Right ventricle myocardium superior (tissue), 1 donor: Measurements from ENCODE around the gene DAB1. TPM values are rescaled to one million over a fixed set of nuclear protein-coding genes. Genes with fewer than 3 reads are reported as not detected.

Experiments
- ATAC-seq: fragments of 200-7000 bp; cut with Tn5 transposase; one replicate; pipeline ENCODE4 v1.9.1; 2020; ENCODE audit warnings: mild to moderate bottlenecking; ENCODE audit not compliant: poor library complexity
- DNase-seq: peaks from one replicate; pipeline ENCODE4 v3.0.0-alpha.2; 2020
- intact Hi-C: fragments of 100-400 bp; cut with DNase I; formaldehyde crosslinking; loops from one replicate; pipeline ENCODE4 v1.11.2; 2022
- total RNA-seq: library from RNA; stranded (reverse); fragmentation: NEBNext Ultra II Directional; extraction: Animal tissue kit (Norgen Biotek cat#: 25700); gene quantifications from one replicate; pipeline ENCODE4 v1.2.1, GENCODE V29; 2021
- donor health status: DM: no; HTN: yes; CAD: no; lungs with severe emphysema.

DAB1 gene
- total RNA-seq, 1 donor from 2014 or later: 3.8 TPM

DNA sequence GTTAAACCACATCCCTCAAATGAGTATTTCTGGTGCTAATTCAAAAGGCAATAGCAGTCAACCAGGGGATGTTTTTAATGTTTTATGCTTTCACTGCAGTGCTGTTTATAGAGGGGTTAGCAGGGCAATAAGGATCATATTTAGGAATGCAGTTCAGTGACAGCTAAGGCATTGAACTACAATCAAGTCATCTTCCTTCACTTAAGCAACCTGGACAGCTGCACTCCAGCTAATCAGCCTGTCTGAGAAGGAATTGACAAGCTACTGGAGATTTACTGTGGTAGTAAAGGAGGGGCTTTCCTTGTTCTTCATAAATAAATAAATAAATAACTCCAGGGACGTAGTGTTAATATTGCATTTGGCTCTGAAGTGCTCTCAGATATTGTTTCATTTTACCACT lies 93.9 kb downstream of the DAB1 start:
- ATAC-seq (no peak), DNase-seq (no peak)
- intact Hi-C loops: no loop called here

DNA sequence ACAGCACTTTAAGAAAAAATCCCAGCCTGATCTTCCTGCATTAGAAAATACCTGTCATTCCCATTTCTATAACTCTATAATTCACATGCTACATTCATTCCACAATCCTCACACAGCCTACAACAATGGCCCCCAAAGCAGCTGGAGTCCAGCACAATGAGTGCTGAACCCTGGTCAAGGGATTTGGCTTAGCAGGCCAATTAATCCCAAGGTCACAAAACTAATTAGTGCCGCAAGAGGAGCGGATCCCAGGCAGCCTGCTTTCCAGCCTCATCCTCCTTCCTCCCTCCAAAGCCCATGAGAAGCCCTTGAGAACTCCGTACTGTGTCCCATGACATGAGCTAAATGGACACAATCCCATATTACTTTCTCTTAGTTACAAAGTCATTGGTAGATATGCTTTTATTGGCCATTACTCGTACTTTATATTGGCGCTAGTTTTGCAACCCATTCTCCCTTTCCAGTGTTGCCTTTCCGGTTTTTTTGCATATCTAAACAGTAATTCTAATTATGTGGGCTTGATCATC lies 94.8 kb downstream of the DAB1 start:
- ATAC-seq: no peak
- intact Hi-C loops: no loop called here
- no peak for DNase-seq

GRCh38 chr1:57327946-57328345 lies 95.9 kb downstream of the DAB1 start:
- intact Hi-C loops: no loop called here
- DNase-seq (no peak), ATAC-seq (no peak)

DNA sequence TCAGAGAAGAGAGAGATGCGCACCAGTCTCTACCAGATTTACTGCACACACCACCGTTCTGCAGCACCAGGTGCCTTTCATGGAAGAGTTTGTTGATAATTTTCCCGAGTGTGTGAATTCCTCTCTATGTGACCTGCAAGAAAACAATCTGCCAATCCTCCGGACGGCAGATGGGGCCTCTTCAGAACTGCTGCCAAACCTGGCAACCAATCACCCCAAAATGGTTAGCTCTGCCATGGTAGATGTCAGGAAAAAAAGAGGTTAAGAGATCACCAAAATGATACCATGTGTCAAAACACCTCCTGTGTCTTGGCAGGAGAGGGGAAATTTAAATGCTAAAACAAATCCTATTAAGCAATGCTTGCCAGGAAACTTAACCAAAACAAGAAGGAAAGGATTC lies 96.5 kb downstream of the DAB1 start:
- DNase-seq: no peak
- intact Hi-C loops: no loop called here
- ATAC-seq: no peak

DNA sequence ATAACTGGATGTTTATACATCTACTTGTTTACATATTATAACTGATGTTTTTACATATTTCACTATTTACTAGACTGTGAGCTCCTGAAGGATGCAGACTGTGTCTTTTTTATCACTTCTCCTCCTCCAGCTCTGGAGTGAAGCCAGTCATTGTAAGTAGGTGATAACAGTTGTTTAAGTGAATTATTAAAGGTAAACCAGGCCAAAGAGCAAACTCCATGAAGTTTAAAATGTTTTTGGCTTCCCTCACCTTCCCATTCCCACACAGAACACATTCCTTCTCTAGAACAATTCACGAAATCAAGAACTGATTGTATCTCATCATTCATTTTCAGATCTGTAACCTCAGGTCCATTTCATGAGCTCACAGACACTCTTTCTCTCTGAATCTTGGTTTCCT lies 98.3 kb downstream of the DAB1 start:
- ATAC-seq (no peak), DNase-seq (no peak)
- intact Hi-C loops: no loop called here

DNA sequence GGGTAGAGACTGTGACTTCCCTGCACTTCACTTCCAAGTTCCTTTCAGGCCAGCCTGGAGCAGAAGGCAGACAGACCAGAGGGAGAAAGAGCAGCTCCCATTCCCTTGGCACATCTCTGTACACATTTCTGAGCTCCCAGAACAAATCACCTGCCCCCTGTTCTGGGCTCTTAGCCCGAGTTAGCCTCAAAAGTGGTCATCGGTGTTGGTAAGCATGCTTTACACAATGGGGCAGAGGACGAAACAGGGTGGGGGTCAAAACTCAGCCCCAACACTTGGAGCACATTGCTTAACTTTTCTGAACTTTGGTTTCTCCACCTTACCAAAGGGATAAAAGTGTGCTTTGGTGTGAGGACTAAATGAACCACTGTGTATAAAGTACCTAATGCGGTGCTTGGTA lies 98.7 kb downstream of the DAB1 start:
- intact Hi-C loops: no loop called here
- peak; percentile 34 for ATAC-seq

GRCh38 chr1:57324388-57324787 lies 99.5 kb downstream of the DAB1 start:
- intact Hi-C loops: no loop called here
- DNase-seq: no peak

More for the DNA sequence above, 98.7 kb downstream of the DAB1 start:
- no peak for DNase-seq

DNA sequence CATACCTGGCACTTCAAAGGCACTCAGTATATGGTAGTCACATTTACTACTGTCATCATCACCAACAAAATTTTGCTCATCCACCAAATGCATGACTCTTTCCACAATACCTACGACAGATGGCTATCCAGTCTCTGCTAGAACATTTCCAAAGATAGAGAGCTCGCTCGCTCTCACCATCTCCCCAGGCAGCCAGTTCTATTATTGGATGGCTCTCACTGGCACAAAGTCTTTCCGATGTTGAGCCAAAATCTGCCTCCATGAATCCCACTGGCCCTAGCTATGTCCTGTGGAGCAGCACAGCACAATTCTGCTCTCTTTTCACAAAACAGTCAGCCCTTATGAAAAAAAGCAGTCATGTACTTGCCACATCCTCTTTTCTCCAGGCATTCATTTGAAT lies 102.1 kb downstream of the DAB1 start:
- intact Hi-C loops: no loop called here
- ATAC-seq: peak; percentile 63
- no peak for DNase-seq

More at GRCh38 chr1:57324388-57324787, 99.5 kb downstream of the DAB1 start:
- ATAC-seq: no peak

DNA sequence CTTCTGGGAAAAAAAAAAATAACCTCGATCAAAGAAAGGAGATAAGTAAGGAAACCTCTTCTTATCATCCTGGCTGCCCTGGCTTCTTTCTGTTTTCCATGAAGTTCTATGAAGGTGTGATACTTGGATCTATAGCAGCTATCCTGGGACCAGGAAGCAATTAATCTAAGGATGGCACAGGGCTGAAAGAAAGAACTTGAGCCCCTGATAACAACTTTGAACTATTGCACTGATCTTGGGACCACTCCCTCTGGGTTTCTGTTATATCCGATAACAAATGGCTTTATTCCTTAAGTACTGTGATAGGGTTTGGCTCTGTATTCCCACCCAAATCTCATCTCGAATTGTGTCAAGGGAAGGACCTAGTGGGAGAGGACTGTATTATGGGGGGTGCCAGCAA lies 104.1 kb downstream of the DAB1 start:
- ATAC-seq (no peak), DNase-seq (no peak)
- intact Hi-C loops: no loop called here

DNA sequence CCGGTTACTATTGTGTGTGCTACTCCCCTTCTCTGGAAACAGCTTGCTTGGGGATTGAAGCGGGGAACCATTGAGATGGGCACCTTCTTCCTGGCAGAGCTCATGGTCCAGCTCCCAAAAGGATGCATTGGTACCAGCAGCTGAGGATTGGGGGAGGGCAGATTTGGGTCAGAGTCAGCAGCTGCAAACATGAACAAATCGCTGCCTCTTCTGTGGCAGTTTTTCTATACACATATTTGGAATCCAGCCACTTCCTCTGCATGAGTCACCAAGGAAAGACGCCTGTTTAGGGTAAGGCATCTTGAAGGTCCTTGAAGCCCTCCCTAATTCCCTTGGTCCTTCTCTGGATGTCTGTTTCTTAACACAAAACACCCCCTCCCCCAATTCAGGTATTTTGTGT lies 104.7 kb downstream of the DAB1 start:
- DNase-seq (no peak), ATAC-seq (no peak)
- intact Hi-C loops: no loop called here

DNA sequence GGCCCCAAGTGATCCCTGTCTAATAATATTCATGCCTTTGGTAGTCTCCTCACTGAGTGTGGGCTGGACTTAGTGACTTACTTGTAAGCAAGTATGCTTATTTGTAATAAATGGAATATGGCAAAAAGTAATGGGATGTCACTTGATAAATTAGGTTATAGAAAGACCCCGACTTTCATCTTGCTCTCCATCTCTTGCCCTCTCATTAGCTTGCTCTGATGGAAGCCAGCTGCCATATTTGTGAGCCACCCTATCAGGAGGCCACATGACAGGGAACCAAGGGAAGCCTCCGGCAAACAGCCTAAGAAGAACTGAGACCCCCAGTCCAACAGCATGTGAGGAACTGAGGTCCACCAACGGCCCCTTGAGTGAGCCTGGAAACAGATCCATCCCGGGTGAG lies 107.0 kb downstream of the DAB1 start:
- ATAC-seq (no peak), DNase-seq (no peak)
- intact Hi-C loops: no loop called here

DNA sequence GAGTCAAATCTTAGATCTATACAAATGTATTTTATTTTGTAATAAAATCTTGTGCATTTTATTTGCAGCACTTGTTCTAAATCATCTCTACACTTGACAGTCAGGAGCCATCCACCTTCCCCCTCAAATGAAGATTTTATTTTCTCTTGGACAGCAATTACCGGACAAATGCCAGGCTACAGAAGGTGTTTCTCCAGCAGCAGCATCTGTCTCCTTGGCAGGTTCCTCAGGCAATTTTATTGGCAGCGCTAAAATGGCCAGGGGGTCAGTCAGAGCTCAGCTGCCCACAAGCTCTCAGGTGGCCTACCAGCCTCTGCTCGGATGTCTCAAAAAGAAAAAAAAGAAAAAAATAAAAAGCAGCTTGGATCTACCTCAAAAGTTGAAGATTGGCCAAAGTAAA lies 107.6 kb downstream of the DAB1 start:
- DNase-seq (no peak), ATAC-seq (no peak)
- intact Hi-C loops: no loop called here

DNA sequence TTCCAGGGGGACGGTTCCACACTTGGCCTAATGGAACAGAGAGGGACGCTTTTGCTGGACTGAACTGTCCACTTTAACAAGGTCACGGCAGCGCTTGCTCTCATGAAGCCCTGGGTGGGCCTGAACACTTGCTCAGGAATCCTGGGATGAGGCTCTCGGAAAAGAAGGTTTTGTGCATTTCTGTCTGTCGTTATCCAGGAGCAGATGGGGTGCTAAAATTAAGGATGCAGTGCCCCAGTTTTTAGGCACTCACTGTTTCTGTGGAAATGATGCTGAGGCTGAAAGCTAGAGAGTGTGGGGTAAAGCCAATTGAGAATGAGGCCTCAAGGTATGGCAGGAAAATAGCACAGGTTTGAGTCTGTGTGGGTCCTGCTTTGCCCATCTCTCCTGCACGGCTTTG lies 111.0 kb downstream of the DAB1 start:
- DNase-seq (no peak), ATAC-seq (no peak)
- intact Hi-C loops: no loop called here

DNA sequence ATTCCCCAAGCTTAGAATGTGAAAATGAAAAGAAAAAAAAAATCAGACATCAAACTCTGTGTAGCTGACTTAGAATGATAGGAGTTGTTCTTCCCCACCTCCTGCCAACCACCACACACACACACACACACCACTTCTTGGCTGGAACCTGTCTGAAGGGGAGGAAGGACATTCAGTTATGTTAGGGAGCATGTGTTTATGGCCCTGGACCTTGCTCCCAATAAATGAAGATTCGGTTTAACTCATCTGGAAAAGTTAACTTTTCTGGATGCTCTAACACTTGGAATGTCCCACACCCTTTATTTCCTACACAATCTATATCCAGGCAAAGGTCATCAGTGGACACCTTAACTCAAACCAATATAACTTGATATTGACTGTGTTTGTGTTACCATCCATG lies 112.4 kb downstream of the DAB1 start:
- DNase-seq (no peak), ATAC-seq (no peak)
- intact Hi-C loops: no loop called here

- DNase-seq (no peak), ATAC-seq (no peak)
These were observed 112.9 kb downstream of the DAB1 start for GRCh38 chr1:57311006-57311405.

GRCh38 chr1:57309630-57310029 lies 114.2 kb downstream of the DAB1 start:
- no peak for DNase-seq
- ATAC-seq: no peak
- intact Hi-C loops: no loop called here

More at GRCh38 chr1:57311006-57311405, 112.9 kb downstream of the DAB1 start:
- intact Hi-C loops: no loop called here

- ATAC-seq: no peak
- no peak for DNase-seq
- intact Hi-C loops: no loop called here
These were observed 116.3 kb downstream of the DAB1 start for GRCh38 chr1:57307392-57308170.

- intact Hi-C loops: no loop called here
- ATAC-seq: no peak
- no peak for DNase-seq
These were observed 119.3 kb downstream of the DAB1 start for GRCh38 chr1:57304591-57304990.

- ATAC-seq: no peak
- DNase-seq: no peak
- intact Hi-C loops: no loop called here
These were observed 120.9 kb downstream of the DAB1 start for GRCh38 chr1:57302812-57303596.

DNA sequence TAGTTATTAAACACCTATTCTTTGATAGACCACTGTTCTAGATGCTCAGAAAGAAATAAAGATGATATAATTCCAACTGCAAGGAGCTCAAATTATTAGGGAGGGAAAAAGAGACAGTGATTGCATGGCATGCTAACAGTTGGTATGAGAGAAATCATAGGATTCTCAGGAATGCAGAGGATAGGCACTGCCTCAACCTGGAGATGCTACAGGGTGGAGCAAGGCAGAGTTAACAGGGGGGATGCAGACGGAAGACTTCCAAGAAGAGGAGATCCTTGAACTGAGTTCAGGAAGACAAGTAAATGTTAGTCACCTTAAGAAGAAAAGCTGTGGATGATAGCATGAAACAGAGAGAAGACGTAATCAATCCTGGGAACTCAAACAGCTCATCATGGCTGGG lies 123.7 kb downstream of the DAB1 start:
- DNase-seq (no peak), ATAC-seq (no peak)
- intact Hi-C loops: no loop called here
